Measurements from ENCODE around the gene PNMA6F.
A peak's percentile ranks its signal among the peaks of the same experiment; 100 is the strongest.
"Not testable (repeated sequence)": the region's sequence is repeated elsewhere in the genome, so short reads cannot be mapped to it uniquely, and the experiment has no call there.

The PNMA6F gene

DNA sequence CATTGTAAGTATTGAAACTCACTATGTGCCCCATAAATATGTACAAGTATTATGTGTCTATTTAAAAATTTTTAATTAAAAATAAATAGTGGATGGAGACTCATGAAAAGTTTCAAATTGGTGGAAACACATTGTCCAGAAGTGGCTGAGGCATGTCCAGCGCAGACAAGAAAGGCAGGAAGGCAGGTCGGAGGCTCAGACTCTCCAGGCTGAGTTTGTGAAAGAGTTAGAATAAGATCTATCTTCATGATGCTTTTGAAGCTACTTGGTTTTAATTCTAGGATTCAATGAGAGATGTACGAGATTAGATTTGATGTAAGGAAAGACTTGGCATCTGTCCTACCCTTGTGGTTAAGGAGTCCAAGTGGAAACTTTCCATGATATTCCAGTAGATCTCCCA is 19.8 kb downstream of the PNMA6F start:
- no peak for DNase-seq

DNA sequence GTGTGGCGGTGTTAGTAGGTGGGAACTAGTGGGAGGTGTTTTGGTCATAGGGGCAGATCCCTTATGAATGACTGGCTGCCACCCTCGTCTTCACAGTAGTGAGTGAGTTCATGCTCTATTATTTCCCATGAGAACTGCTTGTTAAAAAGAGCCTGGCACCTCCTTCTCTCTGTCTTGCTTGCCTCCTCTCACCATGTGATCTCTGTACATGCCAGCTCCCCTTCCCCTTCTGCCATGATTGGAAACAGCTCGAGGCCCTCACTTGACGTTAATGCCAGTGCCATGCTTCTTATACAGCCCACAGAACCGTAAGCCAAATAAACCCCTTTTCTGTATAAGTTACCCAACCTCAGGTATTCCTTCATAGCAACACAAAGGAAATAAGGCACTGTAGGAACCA is 21.7 kb downstream of the PNMA6F start:
- DNase-seq = no peak

DNA sequence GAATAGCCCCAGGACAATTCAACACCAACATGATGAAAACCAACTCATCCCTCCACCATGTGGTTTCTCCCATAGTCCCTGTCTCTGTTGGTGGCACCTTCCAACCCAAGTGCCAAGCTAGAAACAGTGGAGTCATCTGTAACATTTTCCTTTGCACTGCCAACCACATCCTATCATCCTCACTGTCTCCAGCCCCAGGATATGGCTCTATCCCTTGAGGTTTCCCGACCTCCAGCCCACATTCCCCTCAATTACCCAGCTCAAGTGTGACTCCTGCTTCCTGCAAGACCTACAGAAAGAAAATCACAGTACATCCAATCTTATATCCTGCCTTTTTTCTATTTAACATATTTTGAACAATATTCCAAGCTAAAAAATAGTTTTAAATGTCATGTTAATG is 24.2 kb downstream of the PNMA6F start:
- no peak for DNase-seq

DNA sequence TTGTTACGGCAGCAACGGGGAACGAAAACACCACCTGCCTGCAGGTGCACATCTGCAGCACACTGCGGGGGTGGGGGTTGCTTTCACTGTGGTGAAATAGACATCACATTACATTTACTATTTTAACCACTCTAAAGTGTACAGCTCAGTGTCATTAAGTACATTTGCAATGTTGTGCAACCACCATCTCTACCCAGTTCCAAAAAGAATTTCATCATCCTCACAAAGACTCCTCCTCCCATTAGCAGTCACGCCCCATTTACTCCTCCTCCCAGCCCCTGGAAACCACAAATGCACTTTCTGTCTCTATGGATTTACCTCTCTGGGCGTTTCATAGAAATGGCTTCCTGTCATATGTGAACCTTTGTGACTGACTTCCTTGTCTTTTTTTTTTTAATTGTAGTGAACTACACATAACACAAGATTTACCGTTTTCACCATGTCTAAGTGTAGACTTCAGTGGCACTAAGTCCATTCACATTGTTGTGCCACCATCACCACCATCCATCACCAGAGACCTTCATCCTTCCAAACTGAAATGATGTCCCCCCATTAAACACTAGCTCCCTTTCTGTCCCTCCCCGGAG is 28.0 kb downstream of the PNMA6F start:
- peak in 1 of 2 donors; percentile 2 for DNase-seq

DNA sequence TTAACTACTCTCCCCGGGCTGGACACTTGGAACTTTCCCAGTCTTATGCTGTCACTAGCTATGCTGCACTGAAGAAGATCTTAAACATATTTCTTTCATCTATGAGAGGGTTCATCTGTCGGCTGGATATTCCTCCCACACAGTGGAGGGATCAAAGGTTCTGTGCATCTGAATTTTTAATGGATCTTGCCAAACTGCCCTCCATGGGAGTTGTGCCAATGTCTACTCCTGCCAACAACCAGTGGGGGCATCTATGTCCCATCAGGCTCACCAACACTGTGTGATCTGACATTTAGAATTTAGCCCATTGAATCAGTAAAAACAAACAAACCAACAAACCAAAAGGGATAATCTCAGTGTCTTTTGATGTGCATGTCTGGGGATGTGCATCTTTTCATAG is 32.8 kb downstream of the PNMA6F start:
- not testable (repeated sequence) for DNase-seq

DNA sequence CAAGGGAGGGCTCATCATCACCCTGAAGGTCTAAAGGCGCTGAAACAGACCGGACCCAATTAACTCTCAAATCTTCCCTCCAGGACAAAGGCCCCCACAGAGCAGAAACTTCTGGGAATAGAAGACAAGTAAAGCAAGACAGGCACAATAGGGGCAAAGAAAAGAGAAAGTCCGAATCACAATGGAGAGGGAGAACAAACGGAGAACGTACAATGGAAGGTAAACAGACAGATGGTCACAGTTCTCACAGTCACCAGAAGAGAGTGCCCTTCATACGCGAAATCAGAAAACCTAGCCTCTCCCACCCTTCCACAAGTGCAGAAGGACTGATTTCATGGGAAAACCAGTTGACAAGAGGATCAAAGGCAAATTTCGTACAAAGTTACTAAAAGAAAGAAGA is 35.9 kb downstream of the PNMA6F start:
- not testable (repeated sequence) for DNase-seq

DNA sequence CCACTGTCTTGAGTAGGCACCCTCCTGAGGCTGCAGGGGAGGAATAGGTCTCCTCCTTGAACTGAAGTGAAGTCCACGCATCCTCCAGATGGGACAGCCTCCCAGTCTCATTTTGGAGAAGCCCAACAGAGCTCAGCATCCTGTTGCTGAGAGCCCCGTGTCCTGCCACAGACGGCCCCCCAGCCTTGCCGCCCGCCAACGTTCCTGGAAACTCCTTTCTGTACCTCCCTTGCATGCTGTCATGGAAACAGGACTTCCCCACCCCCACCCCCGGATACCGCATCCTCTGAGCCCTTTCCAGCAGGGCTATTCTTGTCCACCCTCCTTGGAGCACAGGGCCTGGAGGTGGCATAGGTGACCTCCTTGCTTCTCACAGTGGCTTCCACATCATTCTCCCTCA is 37.6 kb downstream of the PNMA6F start:
- not testable (repeated sequence) for DNase-seq

DNA sequence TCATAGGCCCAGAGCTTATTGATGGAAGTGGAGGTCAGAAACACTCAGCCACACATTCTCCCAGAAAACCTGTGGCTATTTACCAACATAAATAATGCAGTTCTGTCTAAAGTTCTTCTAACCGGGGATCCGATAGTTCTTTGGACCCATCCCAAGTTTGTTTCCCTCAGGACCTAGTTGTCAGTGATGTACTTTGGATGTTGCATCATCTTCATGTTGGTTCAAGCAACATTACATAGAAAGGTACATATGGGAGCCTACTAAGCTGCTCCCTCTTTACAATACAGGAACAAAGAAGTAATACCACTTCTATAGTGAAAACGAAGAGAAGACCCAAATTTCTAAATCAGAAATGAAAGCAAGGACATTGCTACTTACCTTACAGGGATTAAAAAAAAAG is 39.8 kb downstream of the PNMA6F start:
- DNase-seq = not testable (repeated sequence)

DNA sequence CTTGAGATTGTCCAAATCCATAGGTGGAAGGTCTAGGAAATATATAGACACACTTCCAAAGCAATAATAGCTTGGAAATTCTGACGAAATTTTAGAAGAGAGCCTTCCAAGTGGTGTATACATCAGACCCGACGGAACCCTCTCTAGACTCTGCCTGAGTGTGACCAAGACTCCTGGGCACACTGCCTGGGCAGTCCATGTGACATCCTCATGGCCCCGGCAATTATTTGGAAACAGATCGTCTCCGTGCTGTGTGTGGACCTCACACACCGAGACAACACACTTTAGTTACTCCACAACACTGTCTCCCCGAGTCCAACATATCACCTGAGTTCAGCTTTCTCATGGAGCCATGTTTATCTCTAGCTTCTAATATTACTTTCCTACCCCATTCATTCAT is 42.3 kb downstream of the PNMA6F start:
- not testable (repeated sequence) for DNase-seq

DNA sequence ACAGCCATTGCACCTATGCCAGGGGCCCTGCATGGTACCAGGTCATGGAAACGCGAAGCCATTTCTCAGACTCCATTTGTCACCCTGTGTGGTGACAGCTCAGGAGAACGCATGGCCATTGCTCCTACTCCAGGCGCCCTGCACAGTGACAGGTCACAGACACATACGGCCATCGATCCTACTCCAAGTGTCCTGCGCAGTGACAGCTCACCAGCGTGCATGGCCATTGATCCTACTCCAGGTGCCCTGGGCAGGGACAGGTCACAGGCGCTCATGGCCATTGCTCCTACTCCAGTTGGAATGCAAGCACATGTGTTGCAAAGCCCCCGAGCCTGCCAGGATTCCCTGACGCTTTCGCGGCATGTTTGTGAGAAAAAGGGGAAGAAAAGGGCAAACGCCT is 45.5 kb downstream of the PNMA6F start:
- not testable (repeated sequence) for DNase-seq

DNA sequence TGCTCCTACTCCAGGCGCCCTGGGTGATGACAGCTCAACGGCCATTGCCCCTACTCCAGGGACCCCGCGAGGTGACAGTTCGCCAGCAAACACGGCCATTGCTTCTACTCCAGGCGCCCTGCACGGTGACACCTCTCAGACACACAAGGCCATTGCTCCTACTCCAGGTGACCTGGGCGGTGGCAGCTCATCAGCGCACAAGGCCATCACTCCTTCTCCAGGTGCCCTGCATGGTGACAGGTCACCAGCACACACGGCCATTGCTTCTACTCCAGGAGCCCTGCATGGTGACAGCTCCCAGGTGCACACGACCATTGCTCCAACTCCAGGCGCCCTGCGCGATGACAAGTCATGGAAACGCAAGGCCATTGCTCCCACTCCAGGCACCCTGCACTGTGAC is 46.1 kb downstream of the PNMA6F start:
- DNase-seq = not testable (repeated sequence)

DNA sequence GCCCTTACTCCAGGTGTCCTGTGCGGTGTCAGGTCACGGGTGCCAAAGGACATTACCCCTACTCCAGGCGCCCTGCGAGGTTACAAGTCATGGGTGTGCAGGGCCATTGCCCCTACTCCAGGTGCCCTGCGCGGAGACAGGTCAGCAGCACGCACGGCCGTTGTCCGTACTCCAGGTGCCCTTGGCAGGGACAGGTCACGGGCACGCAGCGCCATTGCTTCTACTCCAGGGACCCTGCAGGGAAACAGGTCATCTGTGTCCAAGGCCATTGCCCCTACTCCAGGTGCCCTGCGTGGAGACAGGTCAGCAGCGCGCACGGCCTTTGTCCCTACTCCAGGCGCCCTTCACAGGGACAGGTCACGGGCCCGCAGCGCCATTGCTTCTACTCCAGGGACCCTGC is 49.0 kb downstream of the PNMA6F start:
- DNase-seq = not testable (repeated sequence)

DNA sequence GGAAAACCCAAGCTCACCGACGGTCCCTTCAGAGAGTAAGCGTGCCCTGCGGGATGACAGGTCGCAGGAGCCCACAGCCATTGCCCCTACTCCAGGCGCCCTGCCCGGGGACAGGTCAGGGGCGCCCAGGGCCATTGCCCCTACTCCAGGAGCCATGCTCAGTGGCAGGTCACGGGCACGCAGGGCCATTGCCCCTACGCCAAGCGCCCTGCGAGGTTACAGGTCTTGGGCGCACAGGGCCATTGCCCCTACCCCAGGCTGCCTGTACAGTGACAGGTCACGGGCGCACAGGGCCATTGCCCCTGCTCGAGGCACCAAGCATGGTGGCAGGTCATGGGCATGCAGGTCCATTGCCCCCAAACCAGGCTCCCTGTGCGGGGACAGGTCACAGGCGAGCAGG is 49.5 kb downstream of the PNMA6F start:
- DNase-seq = not testable (repeated sequence)
